ENCODE measurements around the gene KAZN. TPM values are rescaled to one million over a fixed set of nuclear protein-coding genes. Genes with fewer than 3 reads are reported as not detected.
A peak's percentile ranks its signal among the peaks of the same experiment; 100 is the strongest.

KAZN gene
- polyA plus RNA-seq, 1 of the 3 experiments (the other 2 are of a cell fraction): 6.8 TPM

GRCh38 chr1:15056515-15057285 lies 458.2 kb downstream of the KAZN start:
- TF ChIP-seq PBX3 (IDR thresholded peaks at IDR 0.05): peak; percentile 59
- TF ChIP-seq FOSL2 (IDR thresholded peaks at IDR 0.05; ENCODE audit: borderline replicate concordance, low read depth): peak; percentile 84
- peak; percentile 58; the same call in 1 of the 2 replicates for TF ChIP-seq USF1 (IDR thresholded peaks at IDR 0.05; ENCODE audit: borderline replicate concordance, low read depth)
- TF ChIP-seq SMC3 (IDR thresholded peaks at IDR 0.05; ENCODE audit: low read depth, low read length): no peak
- no peak for TF ChIP-seq RFX5 (IDR thresholded peaks at IDR 0.05; ENCODE audit: low read length)
- TF ChIP-seq RCOR1 (IDR thresholded peaks at IDR 0.05; ENCODE audit: low read length): no peak
- TF ChIP-seq JUND (IDR thresholded peaks at IDR 0.05): peak; percentile 71
- no peak for TF ChIP-seq YY1 (IDR thresholded peaks at IDR 0.05; ENCODE audit: low read depth)
- TF ChIP-seq NFIC (IDR thresholded peaks at IDR 0.05; ENCODE audit: borderline replicate concordance): no peak
- H3F3A ChIP-seq (replicated peaks; ENCODE audit: insufficient read depth): no peaks in the 10 kb centered on the region
- peaks cover 12 to 37% of the 10 kb centered on the region in 2 experiments for H3K36me3 ChIP-seq (replicated peaks in 1 of 2; ENCODE audit: control insufficient read depth in 1 of 2, insufficient read depth in 2 of 2, low read length in 1 of 2)
- peaks cover 4% of the 10 kb centered on the region; the same call in 1 of the 2 replicates for H4K20me1 ChIP-seq (ENCODE audit: insufficient read depth)
- no peaks in the 10 kb centered on the region; a peak in 1 of 4 replicates for H3K4me1 ChIP-seq (ENCODE audit: control insufficient read depth in 1 of 2, insufficient read depth in 2 of 2, low read depth in 1 of 2, low read length in 1 of 2)
- H3K4me2 ChIP-seq: no peak overlapping the region
- 59% methylated on average over 3 of the region's 4 CpGs for WGBS (ENCODE audit: low lambda C conversion rate)
- H2AFZ ChIP-seq (ENCODE audit: low read depth): no peak overlapping the region
- H3K9ac ChIP-seq: no peak overlapping the region
- H3K4me3 ChIP-seq (ENCODE audit: low read depth in 2 of 2, low read length in 1 of 2): no peak overlapping the region
- ChIA-PET POLR2A (no interaction called here), CTCF (interaction anchor here (1.0 to 3.8 kb wide), 6 partner anchors 10 to 1092 kb away, joined by 3 to 22 read pairs (median 4); no protein-coding TSS in a partner anchor)
- H3K79me2 ChIP-seq (ENCODE audit: insufficient read depth): no peaks in the 10 kb centered on the region
- no peaks in the 10 kb centered on the region for H3K27me3 ChIP-seq (ENCODE audit: insufficient read depth)
- peak; percentile 44 for DNase-seq
- no peaks in the 10 kb centered on the region for H3K9me3 ChIP-seq
- no peaks in the 10 kb centered on the region for H3K9me2 ChIP-seq
- no peak overlapping the region for H3K27ac ChIP-seq (ENCODE audit: low read depth in 2 of 2, low read length in 1 of 2)

- CTCF ChIA-PET: interaction anchor here (1.3 to 3.8 kb wide), 3 partner anchors 11 to 1093 kb away, joined by 3 to 22 read pairs (median 3); no protein-coding TSS in a partner anchor
- Histone ChIP-seq H3K36me3 (replicated peaks in 1 of 2; ENCODE audit: control insufficient read depth in 1 of 2, insufficient read depth in 2 of 2, low read length in 1 of 2) (peaks cover 20 to 47% of the 10 kb centered on the region in 2 experiments), H3K4me3 (ENCODE audit: low read depth in 2 of 2, low read length in 1 of 2) (no peak overlapping the region), H3K9me3 (no peaks in the 10 kb centered on the region), H3K27ac (ENCODE audit: low read depth in 2 of 2, low read length in 1 of 2) (no peak overlapping the region), H3K27me3 (ENCODE audit: insufficient read depth) (no peaks in the 10 kb centered on the region), H3F3A (replicated peaks; ENCODE audit: insufficient read depth) (no peaks in the 10 kb centered on the region), H3K9me2 (no peaks in the 10 kb centered on the region), H3K9ac (no peak overlapping the region), H2AFZ (ENCODE audit: low read depth) (no peak overlapping the region), H3K79me2 (ENCODE audit: insufficient read depth) (no peaks in the 10 kb centered on the region), H3K4me2 (no peak overlapping the region), H4K20me1 (ENCODE audit: insufficient read depth) (peaks cover 4% of the 10 kb centered on the region; the same call in 1 of the 2 replicates), H3K4me1 (ENCODE audit: control insufficient read depth in 1 of 2, insufficient read depth in 2 of 2, low read depth in 1 of 2, low read length in 1 of 2) (no peaks in the 10 kb centered on the region; a peak in 1 of 4 replicates)
- DNase-seq: no peak
- 92% methylated on average over 4 of the region's 5 CpGs for WGBS (ENCODE audit: low lambda C conversion rate)
- POLR2A ChIA-PET: no interaction called here
- TF ChIP-seq USF2 (IDR thresholded peaks at IDR 0.05; ENCODE audit: borderline replicate concordance, low read depth, low read length): no peak
- no peak for TF ChIP-seq GATA2 (CRISPR knock-in tag; IDR thresholded peaks at IDR 0.05)
- TF ChIP-seq CTCF (IDR thresholded peaks at IDR 0.05): no peak
- no peak for TF ChIP-seq SMC3 (IDR thresholded peaks at IDR 0.05; ENCODE audit: low read depth, low read length)
- TF ChIP-seq RAD21 (IDR thresholded peaks at IDR 0.05; ENCODE audit: low read length): no peak
- no peak for TF ChIP-seq SIN3A (IDR thresholded peaks at IDR 0.05; ENCODE audit: borderline replicate concordance, low read depth, low read length)
- no peak for TF ChIP-seq NFIC (IDR thresholded peaks at IDR 0.05; ENCODE audit: borderline replicate concordance)
- TF ChIP-seq ZBTB33 (IDR thresholded peaks at IDR 0.05; ENCODE audit: borderline replicate concordance, low read depth): no peak
- no peak for TF ChIP-seq MAX (IDR thresholded peaks at IDR 0.05; ENCODE audit: low read depth)
- no peak for TF ChIP-seq TAF1 (IDR thresholded peaks at IDR 0.05; ENCODE audit: borderline replicate concordance, low read depth, low read length)
- TF ChIP-seq CHD2 (IDR thresholded peaks at IDR 0.05; ENCODE audit: low read length, partially characterized antibody): no peak
- no peak for TF ChIP-seq USF1 (IDR thresholded peaks at IDR 0.05; ENCODE audit: borderline replicate concordance, low read depth)
Measured at GRCh38 chr1:15057834-15058233, 459.3 kb downstream of the KAZN start.
